OCI-LY1 (cell line): ENCODE results near the gene ERCC8.

Experiments
- H2AFZ ChIP-seq: fragments of 200-600 bp; sonication (generic), shearing (Covaris generic); 2 replicates; pipeline ENCODE4 v1.6.0; 2014; ENCODE audit warnings: antibody characterized with exemption, mild to moderate bottlenecking, low read length
- H3F3A ChIP-seq: fragments of 200-600 bp; sonication (generic), shearing (Covaris generic); 2 replicates; pipeline ENCODE4 v1.6.0; 2014; ENCODE audit warnings: mild to moderate bottlenecking, antibody characterized with exemption, low read length, moderate library complexity; ENCODE audit not compliant: insufficient read depth
- H3K27ac ChIP-seq: fragments of 200-600 bp; sonication (generic); 2 replicates; pipeline ENCODE4 v1.5.1; 2014; ENCODE audit warnings: low read length, mixed run types, mild to moderate bottlenecking, low read depth; ENCODE audit not compliant: poor library complexity, severe bottlenecking
- H3K27me3 ChIP-seq: fragments of 200-600 bp; sonication (generic); 2 replicates; pipeline ENCODE4 v1.6.0; 2014; ENCODE audit warnings: antibody characterized with exemption, mild to moderate bottlenecking, low read length, moderate library complexity; ENCODE audit not compliant: insufficient read depth
- H3K36me3 ChIP-seq: fragments of 200-600 bp; sonication (generic); 2 replicates; pipeline ENCODE4 v1.6.1; 2014; ENCODE audit warnings: mild to moderate bottlenecking, antibody characterized with exemption, low read length, moderate library complexity, mixed read lengths; ENCODE audit not compliant: insufficient read depth
- H3K4me1 ChIP-seq: fragments of 200-600 bp; sonication (generic); 2 replicates; pipeline ENCODE4 v1.5.1; 2014; ENCODE audit warnings: mild to moderate bottlenecking, low read length, moderate library complexity; ENCODE audit not compliant: insufficient read depth, severe bottlenecking
- H3K4me2 ChIP-seq: fragments of 200-600 bp; sonication (generic), shearing (Covaris generic); 2 replicates; pipeline ENCODE4 v1.6.1; 2014; ENCODE audit warnings: low read length
- H3K4me3 ChIP-seq: fragments of 200-600 bp; sonication (generic); 2 replicates; pipeline ENCODE4 v1.5.1; 2014; ENCODE audit warnings: low read length, low read depth, mild to moderate bottlenecking, mixed read lengths; ENCODE audit not compliant: poor library complexity, severe bottlenecking
- H3K79me2 ChIP-seq: fragments of 200-600 bp; shearing (Covaris generic); 2 replicates; pipeline ENCODE4 v1.6.1; 2016; ENCODE audit warnings: mixed run types, low read length, mixed read lengths; ENCODE audit not compliant: insufficient read depth
- H3K9ac ChIP-seq: fragments of 200-600 bp; sonication (generic), shearing (Covaris generic); 2 replicates; pipeline ENCODE4 v1.6.1; 2014; ENCODE audit warnings: mild to moderate bottlenecking, low read length, mixed read lengths
- H3K9me2 ChIP-seq: fragments of 200-600 bp; sonication (generic), shearing (Covaris generic); 2 replicates; pipeline ENCODE4 v1.6.1; 2014; ENCODE audit warnings: low read depth, mild to moderate bottlenecking, low read length, mixed read lengths
- H3K9me3 ChIP-seq: fragments of 200-600 bp; shearing (Covaris generic); 2 replicates; pipeline ENCODE4 v1.6.1; 2014; ENCODE audit warnings: low read length, mixed read lengths
- H4K20me1 ChIP-seq: fragments of 200-600 bp; sonication (generic), shearing (Covaris generic); 2 replicates; pipeline ENCODE4 v1.6.0; 2016; ENCODE audit warnings: mild to moderate bottlenecking, low read length; ENCODE audit not compliant: insufficient read depth
- EZH2 ChIP-seq: fragments of 200-600 bp; sonication (generic), shearing (Covaris generic); IDR thresholded peaks from 2 replicates; pipeline ENCODE4 v1.8.0; 2017; ENCODE audit warnings: borderline replicate concordance, mixed run types, mild to moderate bottlenecking, antibody characterized with exemption, low read length, moderate library complexity, mixed read lengths
- TF ChIP-seq, protein P1 (sequence below): fragments of 200-600 bp; sonication (generic), shearing (Covaris generic); IDR thresholded peaks from 2 replicates; pipeline ENCODE4 v1.5.1; 2017; ENCODE audit warnings: mild to moderate bottlenecking, antibody characterized with exemption, low read length, moderate library complexity, mixed read lengths

ERCC8 gene

DNA sequence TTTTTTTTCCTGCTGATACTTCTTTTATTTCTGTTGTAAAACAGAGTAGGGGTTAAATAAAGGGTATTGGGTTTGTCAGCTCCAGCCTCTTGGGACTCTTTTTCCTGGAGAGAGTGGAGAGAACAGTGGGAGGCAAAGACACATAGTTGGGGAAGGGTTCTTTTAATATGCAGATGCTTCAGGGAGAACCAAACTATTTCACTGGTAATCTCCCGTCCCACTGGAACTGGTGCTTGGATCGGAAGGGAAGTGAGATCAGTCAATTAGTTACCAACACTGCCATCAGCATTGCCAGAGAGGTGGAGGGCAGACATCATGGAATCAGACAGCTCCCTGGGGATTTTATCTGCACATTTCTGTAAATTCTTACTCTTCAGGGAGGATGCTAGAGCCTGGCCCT is 53.2 kb downstream of the ERCC8 start:
- H4K20me1 ChIP-seq = no peaks in the 10 kb centered on the region
- no peaks in the 10 kb centered on the region for H3K9me2 ChIP-seq
- H3K9ac ChIP-seq = no peak overlapping the region
- no peak overlapping the region for H3K4me2 ChIP-seq
- no peaks in the 10 kb centered on the region for H3K79me2 ChIP-seq
- no peaks in the 10 kb centered on the region for H3K4me1 ChIP-seq
- H3K27ac ChIP-seq = no peak overlapping the region
- H2AFZ ChIP-seq = no peak overlapping the region
- H3K9me3 ChIP-seq = no peaks in the 10 kb centered on the region
- no peak overlapping the region for H3K4me3 ChIP-seq
- H3K27me3 ChIP-seq = no peaks in the 10 kb centered on the region
- 0 out of 2 replicates have a peak, but pooled peaks cover 5% of the 10 kb centered on the region for H3K36me3 ChIP-seq
- TF ChIP-seq, protein P1, sequence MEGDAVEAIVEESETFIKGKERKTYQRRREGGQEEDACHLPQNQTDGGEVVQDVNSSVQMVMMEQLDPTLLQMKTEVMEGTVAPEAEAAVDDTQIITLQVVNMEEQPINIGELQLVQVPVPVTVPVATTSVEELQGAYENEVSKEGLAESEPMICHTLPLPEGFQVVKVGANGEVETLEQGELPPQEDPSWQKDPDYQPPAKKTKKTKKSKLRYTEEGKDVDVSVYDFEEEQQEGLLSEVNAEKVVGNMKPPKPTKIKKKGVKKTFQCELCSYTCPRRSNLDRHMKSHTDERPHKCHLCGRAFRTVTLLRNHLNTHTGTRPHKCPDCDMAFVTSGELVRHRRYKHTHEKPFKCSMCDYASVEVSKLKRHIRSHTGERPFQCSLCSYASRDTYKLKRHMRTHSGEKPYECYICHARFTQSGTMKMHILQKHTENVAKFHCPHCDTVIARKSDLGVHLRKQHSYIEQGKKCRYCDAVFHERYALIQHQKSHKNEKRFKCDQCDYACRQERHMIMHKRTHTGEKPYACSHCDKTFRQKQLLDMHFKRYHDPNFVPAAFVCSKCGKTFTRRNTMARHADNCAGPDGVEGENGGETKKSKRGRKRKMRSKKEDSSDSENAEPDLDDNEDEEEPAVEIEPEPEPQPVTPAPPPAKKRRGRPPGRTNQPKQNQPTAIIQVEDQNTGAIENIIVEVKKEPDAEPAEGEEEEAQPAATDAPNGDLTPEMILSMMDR = no peak
- TF ChIP-seq EZH2 = no peak
- no peaks in the 10 kb centered on the region for H3F3A ChIP-seq

DNA sequence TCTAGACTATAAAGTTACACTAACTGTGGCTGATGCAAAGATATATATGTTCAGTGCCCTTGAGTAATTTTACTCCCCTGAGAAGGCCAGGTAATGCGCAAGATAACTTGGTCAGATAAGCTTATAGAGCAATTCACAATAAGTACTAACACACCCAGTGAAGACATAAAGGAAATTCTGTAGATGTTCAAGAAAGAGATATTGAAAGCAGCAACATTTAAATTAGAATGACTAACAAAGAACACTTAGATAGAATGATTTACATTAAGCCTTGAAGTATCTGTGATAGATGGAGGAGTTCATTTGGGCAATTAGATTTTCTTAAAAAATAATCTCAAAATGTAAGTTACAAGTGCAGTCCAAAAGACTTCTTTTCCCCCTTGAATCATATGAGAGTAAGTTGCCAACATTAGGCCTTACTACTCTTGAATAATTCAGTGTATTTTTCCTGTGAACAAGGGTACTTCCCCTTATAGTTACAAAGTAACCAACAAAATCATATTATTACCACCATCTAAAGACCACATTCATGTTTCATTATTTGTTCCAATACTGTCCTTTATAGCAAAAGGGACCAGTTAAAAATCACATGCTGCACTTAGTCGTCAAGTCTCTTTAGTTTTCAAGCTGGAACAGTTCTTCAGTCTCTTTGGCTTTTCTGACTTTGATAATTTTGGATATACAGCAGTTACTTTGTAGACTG is 56.4 kb downstream of the ERCC8 start:
- H3K4me3 ChIP-seq = no peak overlapping the region
- H3K9ac ChIP-seq = no peak overlapping the region
- no peaks in the 10 kb centered on the region for H3K4me1 ChIP-seq
- no peaks in the 10 kb centered on the region for H3K79me2 ChIP-seq
- H3K36me3 ChIP-seq = 0 out of 2 replicates have a peak, but pooled peaks cover 5% of the 10 kb centered on the region
- no peaks in the 10 kb centered on the region for H3F3A ChIP-seq
- H3K9me2 ChIP-seq = no peaks in the 10 kb centered on the region
- no peaks in the 10 kb centered on the region for H3K9me3 ChIP-seq
- TF ChIP-seq EZH2 = no peak
- TF ChIP-seq, protein P1 = no peak
- H3K4me2 ChIP-seq = no peak overlapping the region
- H3K27me3 ChIP-seq = no peaks in the 10 kb centered on the region
- no peaks in the 10 kb centered on the region for H4K20me1 ChIP-seq
- no peak overlapping the region for H3K27ac ChIP-seq
- H2AFZ ChIP-seq = no peak overlapping the region

DNA sequence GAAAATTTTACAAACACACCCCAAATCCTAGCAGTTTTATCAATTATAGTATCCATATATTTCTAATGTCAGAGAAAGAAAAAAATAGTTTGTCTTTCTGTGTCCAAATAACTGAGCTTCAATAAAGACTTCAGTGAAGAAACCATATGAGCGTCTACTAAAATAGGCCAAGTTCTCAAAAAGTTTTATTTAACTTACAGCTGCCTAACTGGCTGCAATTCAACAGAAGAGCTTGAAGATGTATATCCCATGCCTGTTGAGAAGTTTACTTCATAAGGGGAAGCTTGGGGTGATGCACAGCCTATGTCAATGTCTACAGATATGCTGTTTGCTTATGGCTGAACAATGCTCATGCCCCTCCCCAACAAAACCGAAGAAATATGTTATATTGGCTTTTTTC is 57.1 kb downstream of the ERCC8 start:
- Histone ChIP-seq H4K20me1 (no peaks in the 10 kb centered on the region), H3K9ac (no peak overlapping the region), H3K27me3 (no peaks in the 10 kb centered on the region), H3K9me2 (no peaks in the 10 kb centered on the region), H3K4me1 (no peaks in the 10 kb centered on the region), H3K36me3 (0 out of 2 replicates have a peak, but pooled peaks cover 5% of the 10 kb centered on the region), H3K4me3 (no peak overlapping the region), H3K9me3 (no peaks in the 10 kb centered on the region), H3K79me2 (no peaks in the 10 kb centered on the region), H2AFZ (no peak overlapping the region), H3F3A (no peaks in the 10 kb centered on the region), H3K27ac (no peak overlapping the region), H3K4me2 (no peak overlapping the region)
- no peak for TF ChIP-seq EZH2
- TF ChIP-seq, protein P1 = no peak
